Endodermal cell (in vitro differentiated cells): Measurements from ENCODE around the gene KIFAP3. TPM values are rescaled to one million over a fixed set of nuclear protein-coding genes. Genes with fewer than 3 reads are reported as not detected.

ENCODE experiments used
- DNase-seq: peaks from one replicate; pipeline ENCODE4 v3.0.0-alpha.2; 2017
- H3K27ac ChIP-seq: 2 replicates; pipeline ENCODE4 v1.5.1; 2013; ENCODE audit warnings: mild to moderate bottlenecking, low read depth, low read length, moderate library complexity
- H3K27me3 ChIP-seq: 2 replicates; pipeline ENCODE4 v1.6.1; 2013; ENCODE audit warnings: mild to moderate bottlenecking, low read length, moderate library complexity; ENCODE audit not compliant: insufficient read depth, control insufficient read depth, poor library complexity, severe bottlenecking
- H3K36me3 ChIP-seq: 2 replicates; pipeline ENCODE4 v1.7.0; 2013; ENCODE audit warnings: mild to moderate bottlenecking, low read length, moderate library complexity; ENCODE audit not compliant: control insufficient read depth, insufficient read depth
- H3K4me1 ChIP-seq: one replicate; pipeline ENCODE4 v1.7.0; 2013; ENCODE audit warnings: low read length; ENCODE audit not compliant: control insufficient read depth, insufficient read depth
- H3K4me3 ChIP-seq: 2 replicates; pipeline ENCODE4 v1.5.1; 2013; ENCODE audit warnings: mild to moderate bottlenecking, low read length, moderate library complexity
- H3K9ac ChIP-seq: 2 replicates; pipeline ENCODE4 v1.6.1; 2013; ENCODE audit warnings: mild to moderate bottlenecking, low read length, moderate library complexity; ENCODE audit not compliant: poor library complexity, severe bottlenecking; ENCODE audit errors: extremely low read depth
- H3K9me3 ChIP-seq: 2 replicates; pipeline ENCODE4 v1.6.1; 2013; ENCODE audit warnings: mild to moderate bottlenecking, low read length, moderate library complexity; ENCODE audit not compliant: control insufficient read depth
- H3K27ac Mint-ChIP-seq: 2 replicates; pipeline ENCODE4 v1.8.0; 2020; ENCODE audit warnings: mixed read lengths
- H3K27me3 Mint-ChIP-seq: 2 replicates; pipeline ENCODE4 v1.8.0; 2021; ENCODE audit warnings: mild to moderate bottlenecking, mixed read lengths; ENCODE audit not compliant: insufficient read depth
- H3K36me3 Mint-ChIP-seq: 2 replicates; pipeline ENCODE4 v1.8.0; 2020; ENCODE audit warnings: low read depth, mixed read lengths
- H3K4me1 Mint-ChIP-seq: 2 replicates; pipeline ENCODE4 v1.8.0; 2020; ENCODE audit warnings: mixed read lengths
- H3K4me3 Mint-ChIP-seq: 2 replicates; pipeline ENCODE4 v1.8.0; 2020; ENCODE audit warnings: mild to moderate bottlenecking, moderate library complexity, mixed read lengths
- H3K9me3 Mint-ChIP-seq: 2 replicates; pipeline ENCODE4 v1.8.0; 2020; ENCODE audit warnings: mild to moderate bottlenecking, mixed read lengths
- CTCF ChIP-seq: fragments of 200-600 bp; sonication (generic); conservative IDR thresholded peaks from 2 replicates; pipeline ENCODE4 v1.5.0; 2021; ENCODE audit warnings: antibody characterized with exemption, mild to moderate bottlenecking
- WGBS, 2 experiments: methylation state at CpG; one replicate each; pipeline versions ENCODE4 v1.1.5 to v1.1.7; 2013; ENCODE audit warnings: missing lambda C conversion rate in 2 of 2, mixed read lengths in 1 of 2; ENCODE audit not compliant: insufficient coverage in 1 of 2, insufficient read length in 1 of 2; 5-methylcytosine and 5-hydroxymethylcytosine counted together
- total RNA-seq, 2 donors: library from RNA; stranded (reverse); fragmentation: NEBNext Ultra II Directional in 1 of 2; extraction: Animal tissue kit (Norgen Biotek cat#: 25700) in 1 of 2; gene quantifications; 2 replicates in 1 of 2; 3 replicates in 1 of 2; pipeline ENCODE4 v1.2.1, GENCODE V29; 2021

KIFAP3 gene
- total RNA-seq, 2 donors from 2014 or later = 8.9 to 14.5 TPM

- no peaks in the 10 kb centered on the region for H3K36me3 ChIP-seq
- Mint-ChIP-seq H3K4me3 (no peak overlapping the region), H3K27me3 (peaks cover 27% of the 10 kb centered on the region), H3K36me3 (no peaks in the 10 kb centered on the region), H3K4me1 (peaks cover 3% of the 10 kb centered on the region), H3K9me3 (no peaks in the 10 kb centered on the region), H3K27ac (no peak overlapping the region)
- no peak for TF ChIP-seq CTCF
- no peak for DNase-seq
- H3K27ac ChIP-seq = no peak overlapping the region
- H3K4me1 ChIP-seq = no peaks in the 10 kb centered on the region
- no peak overlapping the region for H3K4me3 ChIP-seq
- no peaks in the 10 kb centered on the region for H3K9me3 ChIP-seq
- WGBS, 2 experiments = 80 to 100% methylated on average over 1 to 2 of the region's 2 CpGs
- peaks cover 7% of the 10 kb centered on the region for H3K27me3 ChIP-seq
- no peak overlapping the region for H3K9ac ChIP-seq
These were observed 78.5 kb downstream of the KIFAP3 start for GRCh38 chr1:169995993-169996392.

DNA sequence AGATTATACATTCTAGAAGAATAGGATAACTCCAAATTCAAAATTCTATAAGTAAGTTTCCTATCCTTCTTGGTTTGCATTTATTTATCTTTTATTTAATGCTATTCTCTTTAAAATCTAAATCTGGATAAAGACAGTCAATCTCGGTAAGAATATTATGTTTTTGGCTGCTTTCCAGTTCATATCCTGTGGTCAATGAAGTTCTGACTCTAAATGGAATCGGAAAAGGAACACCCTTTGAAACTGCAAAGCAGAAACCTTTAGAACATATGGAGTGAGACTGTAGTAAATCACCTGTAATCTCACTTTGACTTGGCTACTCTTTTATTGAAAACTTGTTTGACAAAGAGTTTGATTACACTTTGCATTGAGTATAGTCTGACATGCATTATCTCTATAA is 85.2 kb downstream of the KIFAP3 start:
- H3K4me1 ChIP-seq = no peaks in the 10 kb centered on the region
- Mint-ChIP-seq H3K27ac (no peak overlapping the region), H3K4me3 (no peak overlapping the region), H3K4me1 (peaks cover 13% of the 10 kb centered on the region), H3K27me3 (peaks cover 6% of the 10 kb centered on the region), H3K36me3 (no peaks in the 10 kb centered on the region), H3K9me3 (no peaks in the 10 kb centered on the region)
- H3K27ac ChIP-seq = no peak overlapping the region
- DNase-seq = no peak
- no peak overlapping the region for H3K4me3 ChIP-seq
- no peak for TF ChIP-seq CTCF
- H3K9me3 ChIP-seq = no peaks in the 10 kb centered on the region
- 89 to 100% methylated on average over 1 to 2 of the region's 2 CpGs for WGBS, 2 experiments
- H3K9ac ChIP-seq = no peak overlapping the region
- peaks cover 7% of the 10 kb centered on the region for H3K27me3 ChIP-seq
- H3K36me3 ChIP-seq = no peaks in the 10 kb centered on the region

DNA sequence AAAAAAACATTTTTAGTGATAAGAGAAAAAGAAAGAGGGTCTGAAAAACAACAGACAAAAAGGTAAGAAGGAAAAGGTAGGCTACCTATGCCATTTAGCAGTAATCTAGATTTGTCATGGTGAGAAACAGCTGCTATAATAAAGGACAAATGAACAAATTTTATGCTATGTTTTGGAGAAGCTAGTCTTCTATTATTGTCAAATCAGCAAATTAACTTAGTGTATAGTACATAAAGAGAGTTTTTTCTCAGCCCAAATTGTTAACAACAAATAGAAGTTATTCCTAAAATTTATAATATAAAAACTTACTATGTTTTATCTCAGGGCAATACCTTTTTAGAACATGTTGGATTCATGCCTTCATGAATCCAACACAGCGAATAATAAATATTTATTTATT is 88.7 kb downstream of the KIFAP3 start:
- H3K27me3 ChIP-seq = peaks cover 15% of the 10 kb centered on the region
- no CpG with 5 or more reads among the region's 1 CpG for WGBS, 2 experiments
- no peaks in the 10 kb centered on the region for H3K36me3 ChIP-seq
- H3K27ac Mint-ChIP-seq = no peak overlapping the region
- no peak for TF ChIP-seq CTCF
- H3K27ac ChIP-seq = no peak overlapping the region
- peaks cover 8% of the 10 kb centered on the region for H3K27me3 Mint-ChIP-seq
- H3K4me1 ChIP-seq = no peaks in the 10 kb centered on the region
- H3K9ac ChIP-seq = no peak overlapping the region
- no peak for DNase-seq
- H3K36me3 Mint-ChIP-seq = no peaks in the 10 kb centered on the region
- no peaks in the 10 kb centered on the region for H3K9me3 ChIP-seq
- H3K4me3 Mint-ChIP-seq = no peak overlapping the region
- no peak overlapping the region for H3K4me3 ChIP-seq
- peaks cover 13% of the 10 kb centered on the region for H3K4me1 Mint-ChIP-seq
- H3K9me3 Mint-ChIP-seq = no peaks in the 10 kb centered on the region
